Loucy (cell line): ENCODE measurements around the gene PAX6.

Source experiments
- H2AFZ ChIP-seq: fragments of 200-600 bp; sonication (generic); 2 replicates; pipeline ENCODE4 v1.6.0; 2016; ENCODE audit warnings: antibody characterized with exemption, mild to moderate bottlenecking, low read length, moderate library complexity
- H3F3A ChIP-seq: fragments of 200-600 bp; 2 replicates; pipeline ENCODE4 v1.6.0; 2016; ENCODE audit warnings: antibody characterized with exemption, low read depth, mild to moderate bottlenecking
- H3K27me3 ChIP-seq: fragments of 200-600 bp; sonication (generic); 2 replicates; pipeline ENCODE4 v1.6.1; 2014; ENCODE audit warnings: low read length, mild to moderate bottlenecking; ENCODE audit not compliant: insufficient read depth, poor library complexity, severe bottlenecking
- H3K36me3 ChIP-seq: fragments of 200-600 bp; sonication (generic); 2 replicates; pipeline ENCODE4 v1.6.1; 2016; ENCODE audit warnings: low read length; ENCODE audit not compliant: insufficient read depth
- H3K4me1 ChIP-seq: fragments of 200-600 bp; sonication (generic); 2 replicates; pipeline ENCODE4 v1.5.1; 2014; ENCODE audit warnings: low read length, mild to moderate bottlenecking; ENCODE audit not compliant: insufficient read depth, poor library complexity, severe bottlenecking
- H3K4me2 ChIP-seq: fragments of 200-600 bp; sonication (generic); 2 replicates; pipeline ENCODE4 v1.6.0; 2014; ENCODE audit warnings: antibody characterized with exemption, low read length, low read depth, mild to moderate bottlenecking; ENCODE audit not compliant: poor library complexity, severe bottlenecking
- H3K4me3 ChIP-seq: fragments of 200-600 bp; sonication (generic); 2 replicates; pipeline ENCODE4 v1.5.1; 2014; ENCODE audit warnings: low read length, mild to moderate bottlenecking, mixed read lengths; ENCODE audit not compliant: poor library complexity, severe bottlenecking
- H3K79me2 ChIP-seq: fragments of 200-600 bp; sonication (generic); 2 replicates; pipeline ENCODE4 v1.6.1; 2014; ENCODE audit warnings: low read length; ENCODE audit not compliant: insufficient read depth
- H3K9ac ChIP-seq: fragments of 200-600 bp; sonication (generic); 2 replicates; pipeline ENCODE4 v1.6.0; 2014; ENCODE audit warnings: mild to moderate bottlenecking, low read depth, low read length, moderate library complexity; ENCODE audit not compliant: poor library complexity, severe bottlenecking
- H3K9me2 ChIP-seq: fragments of 200-600 bp; sonication (generic); replicated peaks from 2 replicates; pipeline ENCODE4 v1.6.1; 2016; ENCODE audit warnings: low read depth, low read length, mixed read lengths
- H3K9me3 ChIP-seq: fragments of 200-600 bp; sonication (generic); 2 replicates; pipeline ENCODE4 v1.6.1; 2014; ENCODE audit warnings: mild to moderate bottlenecking, antibody characterized with exemption, low read length, low read depth; ENCODE audit not compliant: insufficient read depth
- H4K20me1 ChIP-seq: fragments of 200-600 bp; sonication (generic); 2 replicates; pipeline ENCODE4 v1.6.0; 2014; ENCODE audit warnings: antibody characterized with exemption, low read length, mild to moderate bottlenecking; ENCODE audit not compliant: insufficient read depth, poor library complexity, severe bottlenecking
- EZH2phosphoT487 ChIP-seq: fragments of 200-600 bp; IDR thresholded peaks from 2 replicates; pipeline ENCODE4 v1.6.1; 2018; ENCODE audit warnings: antibody characterized with exemption, mild to moderate bottlenecking, moderate library complexity, borderline replicate concordance
- TF ChIP-seq, protein P1 (sequence below): fragments of 200-600 bp; sonication (generic); conservative IDR thresholded peaks from 2 replicates; pipeline ENCODE4 v1.5.1; 2014; ENCODE audit warnings: mild to moderate bottlenecking, antibody characterized with exemption, low read length

Gene PAX6

DNA sequence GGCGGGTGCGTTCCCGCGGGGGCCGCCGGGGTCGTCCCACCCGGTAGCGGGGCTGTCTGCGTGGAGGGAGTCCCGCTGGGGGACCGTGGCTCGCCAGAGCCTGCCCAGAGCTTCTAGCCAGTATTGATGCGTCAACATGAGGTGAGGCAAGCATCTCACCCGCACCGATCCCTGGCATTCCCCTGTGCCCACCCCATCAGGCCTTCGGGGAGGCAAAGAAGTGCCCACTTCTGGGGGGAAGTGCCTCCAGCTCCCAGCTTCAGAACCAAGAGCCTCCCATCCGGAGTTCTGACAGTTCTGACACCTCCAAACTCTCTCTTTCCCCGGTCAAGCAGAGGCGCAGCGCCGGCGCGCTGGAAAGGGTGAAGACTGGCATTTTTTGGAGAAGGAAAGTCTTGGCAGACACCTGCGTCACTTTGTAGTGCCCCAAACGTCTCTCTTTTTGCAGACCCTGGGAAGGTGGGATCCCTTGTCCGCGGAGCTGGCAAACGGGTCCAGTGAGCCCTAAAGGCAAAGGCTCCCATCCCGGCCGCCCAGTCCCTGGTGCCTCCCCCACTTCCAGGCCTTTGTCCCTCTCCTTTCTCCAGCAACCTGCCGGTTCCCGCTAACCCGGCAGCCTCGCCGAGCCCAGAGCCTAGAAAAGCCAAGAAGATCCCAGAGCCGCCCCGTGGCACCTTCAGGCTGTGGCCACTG, 3.2 kb upstream of the PAX6 start:
- H3K4me2 ChIP-seq, result no peak overlapping the region
- H3K27me3 ChIP-seq, result no peaks in the 10 kb centered on the region
- H3K79me2 ChIP-seq, result no peaks in the 10 kb centered on the region
- H2AFZ ChIP-seq, result no peak overlapping the region
- TF ChIP-seq, protein P1, sequence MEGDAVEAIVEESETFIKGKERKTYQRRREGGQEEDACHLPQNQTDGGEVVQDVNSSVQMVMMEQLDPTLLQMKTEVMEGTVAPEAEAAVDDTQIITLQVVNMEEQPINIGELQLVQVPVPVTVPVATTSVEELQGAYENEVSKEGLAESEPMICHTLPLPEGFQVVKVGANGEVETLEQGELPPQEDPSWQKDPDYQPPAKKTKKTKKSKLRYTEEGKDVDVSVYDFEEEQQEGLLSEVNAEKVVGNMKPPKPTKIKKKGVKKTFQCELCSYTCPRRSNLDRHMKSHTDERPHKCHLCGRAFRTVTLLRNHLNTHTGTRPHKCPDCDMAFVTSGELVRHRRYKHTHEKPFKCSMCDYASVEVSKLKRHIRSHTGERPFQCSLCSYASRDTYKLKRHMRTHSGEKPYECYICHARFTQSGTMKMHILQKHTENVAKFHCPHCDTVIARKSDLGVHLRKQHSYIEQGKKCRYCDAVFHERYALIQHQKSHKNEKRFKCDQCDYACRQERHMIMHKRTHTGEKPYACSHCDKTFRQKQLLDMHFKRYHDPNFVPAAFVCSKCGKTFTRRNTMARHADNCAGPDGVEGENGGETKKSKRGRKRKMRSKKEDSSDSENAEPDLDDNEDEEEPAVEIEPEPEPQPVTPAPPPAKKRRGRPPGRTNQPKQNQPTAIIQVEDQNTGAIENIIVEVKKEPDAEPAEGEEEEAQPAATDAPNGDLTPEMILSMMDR, result no peak
- TF ChIP-seq EZH2phosphoT487, result no peak
- no peaks in the 10 kb centered on the region for H3K9me2 ChIP-seq
- H3K4me3 ChIP-seq, result no peak overlapping the region
- H3K36me3 ChIP-seq, result no peaks in the 10 kb centered on the region
- H3F3A ChIP-seq, result no peaks in the 10 kb centered on the region
- H4K20me1 ChIP-seq, result no peaks in the 10 kb centered on the region
- no peaks in the 10 kb centered on the region for H3K9me3 ChIP-seq
- H3K4me1 ChIP-seq, result no peaks in the 10 kb centered on the region
- no peak overlapping the region for H3K9ac ChIP-seq

DNA sequence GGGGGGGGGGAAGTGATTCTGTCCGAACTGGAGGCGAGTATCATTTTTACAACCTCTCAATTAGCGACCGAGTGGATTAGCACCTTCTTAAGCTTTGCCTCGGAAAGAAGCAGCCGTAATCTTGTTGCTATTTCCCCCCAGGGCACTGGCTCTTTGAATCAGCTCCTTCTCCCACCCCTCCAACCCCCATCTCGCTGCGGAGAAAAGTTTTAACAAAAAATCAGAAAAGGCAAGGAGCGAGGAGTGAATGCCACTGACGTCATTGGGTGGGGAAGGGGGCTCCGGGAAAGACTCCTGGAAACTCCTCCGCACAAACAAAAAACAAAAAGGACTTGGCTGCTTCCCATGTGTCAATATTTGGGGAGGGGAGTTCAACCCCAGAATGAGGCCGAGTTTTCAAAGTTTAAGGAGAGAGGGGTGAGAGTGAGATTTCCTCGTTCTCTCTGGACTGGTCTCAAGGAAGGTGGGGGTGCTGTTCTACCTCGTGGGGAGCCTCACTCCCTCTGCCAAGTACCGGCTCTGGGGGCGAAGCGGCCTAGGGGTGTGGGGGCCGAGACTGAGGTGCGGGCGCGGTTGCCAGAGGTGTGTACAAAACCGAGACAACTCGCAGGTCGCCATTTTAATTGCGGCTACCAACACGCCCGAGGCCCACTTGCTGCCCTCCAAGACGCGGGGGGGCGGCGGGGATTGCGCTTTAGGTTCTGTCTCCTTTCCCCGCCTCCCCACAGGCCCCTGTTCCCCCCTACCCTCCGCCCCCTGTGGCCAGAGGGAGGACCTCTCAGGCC, 2.5 kb upstream of the PAX6 start:
- no peak overlapping the region for H3K9ac ChIP-seq

DNA sequence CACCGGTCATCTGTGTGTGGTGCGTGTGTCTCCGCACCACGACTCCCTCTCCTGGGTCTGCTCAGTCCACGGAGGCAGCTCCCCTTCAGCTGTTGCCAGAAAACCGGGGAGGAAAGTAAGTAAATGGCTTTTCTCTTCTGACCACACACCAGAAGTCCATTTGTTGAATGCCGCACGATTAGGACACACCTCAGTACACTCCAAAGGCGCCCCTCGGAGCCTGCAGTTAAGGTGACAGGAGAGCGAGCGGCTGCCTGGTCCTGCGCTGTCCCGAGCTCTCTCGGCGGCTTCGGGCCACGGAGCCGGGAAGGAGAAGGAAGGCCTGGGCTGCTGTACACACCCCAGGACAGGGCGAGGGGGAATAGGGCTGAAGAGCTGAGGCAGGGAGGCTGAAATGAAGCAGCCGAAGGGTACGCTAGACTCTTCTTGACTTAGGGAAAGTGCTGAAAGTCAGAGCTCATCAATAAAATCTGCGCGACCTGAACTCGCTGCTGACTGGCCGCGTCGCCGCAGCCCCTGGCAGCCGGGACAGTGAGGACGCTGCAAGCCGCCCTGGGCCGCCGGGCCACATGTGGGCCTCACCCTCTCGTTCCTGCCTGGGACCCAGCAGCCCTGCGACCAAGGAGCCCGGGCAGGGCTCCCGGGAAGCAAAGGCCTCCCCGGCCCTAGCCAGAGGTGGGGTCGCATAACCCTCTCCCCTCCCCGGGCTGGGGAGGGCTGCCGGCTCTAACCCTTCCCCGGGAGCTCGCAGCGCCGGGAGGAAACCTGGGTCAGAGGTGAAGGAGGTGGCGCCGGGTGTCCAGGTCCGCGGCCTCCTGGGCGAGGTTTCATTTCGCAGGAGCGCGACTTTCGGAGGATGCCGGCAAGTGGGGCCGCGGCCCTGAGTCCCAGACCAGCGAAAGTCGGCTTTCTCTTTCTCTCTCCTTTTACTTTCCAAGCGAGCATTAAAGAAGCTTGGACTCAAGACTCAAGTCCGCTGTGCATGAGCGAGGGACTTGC, 1.6 kb upstream of the PAX6 start:
- no peaks in the 10 kb centered on the region for H3K9me3 ChIP-seq
- no peak overlapping the region for H3K4me3 ChIP-seq
- H3K9me2 ChIP-seq, result no peaks in the 10 kb centered on the region
- H3K36me3 ChIP-seq, result no peaks in the 10 kb centered on the region
- H3K9ac ChIP-seq, result no peak overlapping the region
- no peaks in the 10 kb centered on the region for H3K27me3 ChIP-seq
- no peaks in the 10 kb centered on the region for H3K4me1 ChIP-seq
- H3K79me2 ChIP-seq, result no peaks in the 10 kb centered on the region
- no peak overlapping the region for H2AFZ ChIP-seq
- H4K20me1 ChIP-seq, result no peaks in the 10 kb centered on the region
- no peaks in the 10 kb centered on the region for H3F3A ChIP-seq
- no peak overlapping the region for H3K4me2 ChIP-seq
- no peak for TF ChIP-seq EZH2phosphoT487
- TF ChIP-seq, protein P1, result no peak

More for the DNA sequence above, 2.5 kb upstream of the PAX6 start:
- H3K4me1 ChIP-seq, result no peaks in the 10 kb centered on the region
- H3K36me3 ChIP-seq, result no peaks in the 10 kb centered on the region
- no peaks in the 10 kb centered on the region for H3K9me3 ChIP-seq
- no peak overlapping the region for H3K4me2 ChIP-seq
- no peaks in the 10 kb centered on the region for H3K27me3 ChIP-seq
- no peaks in the 10 kb centered on the region for H3F3A ChIP-seq
- no peaks in the 10 kb centered on the region for H3K9me2 ChIP-seq
- no peaks in the 10 kb centered on the region for H4K20me1 ChIP-seq
- H2AFZ ChIP-seq, result no peak overlapping the region
- TF ChIP-seq EZH2phosphoT487, result no peak
- TF ChIP-seq, protein P1, result no peak
- no peak overlapping the region for H3K4me3 ChIP-seq
- no peaks in the 10 kb centered on the region for H3K79me2 ChIP-seq
